GM12873 (cell line): ENCODE measurements around the gene MED20.
A peak's percentile ranks its signal among the peaks of the same experiment; 100 is the strongest.

Source experiments
- TF ChIP-seq, protein P1 (sequence below): IDR thresholded peaks from 2 replicates; pipeline ENCODE4 v1.5.1; 2012; ENCODE audit warnings: low read depth, mild to moderate bottlenecking, moderate library complexity, low read length, control low read depth; ENCODE audit not compliant: insufficient read depth; ENCODE audit errors: missing control alignments

Gene MED20

DNA sequence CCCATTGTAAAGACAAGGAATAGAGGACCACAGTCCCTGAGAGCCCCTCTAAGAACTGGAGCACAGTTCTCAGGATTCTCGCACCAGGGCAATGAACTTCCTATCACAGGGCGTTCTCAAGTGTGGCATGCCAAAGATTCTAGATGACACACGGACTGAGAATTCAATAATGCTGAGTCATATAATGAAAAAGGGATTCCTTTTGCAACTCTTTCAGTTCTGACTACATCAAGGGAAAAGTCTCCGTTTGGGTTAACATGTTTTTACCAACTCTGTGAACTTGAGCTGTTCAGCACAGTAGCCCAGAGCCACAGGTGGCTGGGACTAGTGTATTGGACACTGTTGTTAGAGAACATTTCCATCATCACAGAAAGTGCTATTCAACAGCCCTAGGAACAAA, 3.4 kb downstream of the MED20 start:
- TF ChIP-seq, protein P1, sequence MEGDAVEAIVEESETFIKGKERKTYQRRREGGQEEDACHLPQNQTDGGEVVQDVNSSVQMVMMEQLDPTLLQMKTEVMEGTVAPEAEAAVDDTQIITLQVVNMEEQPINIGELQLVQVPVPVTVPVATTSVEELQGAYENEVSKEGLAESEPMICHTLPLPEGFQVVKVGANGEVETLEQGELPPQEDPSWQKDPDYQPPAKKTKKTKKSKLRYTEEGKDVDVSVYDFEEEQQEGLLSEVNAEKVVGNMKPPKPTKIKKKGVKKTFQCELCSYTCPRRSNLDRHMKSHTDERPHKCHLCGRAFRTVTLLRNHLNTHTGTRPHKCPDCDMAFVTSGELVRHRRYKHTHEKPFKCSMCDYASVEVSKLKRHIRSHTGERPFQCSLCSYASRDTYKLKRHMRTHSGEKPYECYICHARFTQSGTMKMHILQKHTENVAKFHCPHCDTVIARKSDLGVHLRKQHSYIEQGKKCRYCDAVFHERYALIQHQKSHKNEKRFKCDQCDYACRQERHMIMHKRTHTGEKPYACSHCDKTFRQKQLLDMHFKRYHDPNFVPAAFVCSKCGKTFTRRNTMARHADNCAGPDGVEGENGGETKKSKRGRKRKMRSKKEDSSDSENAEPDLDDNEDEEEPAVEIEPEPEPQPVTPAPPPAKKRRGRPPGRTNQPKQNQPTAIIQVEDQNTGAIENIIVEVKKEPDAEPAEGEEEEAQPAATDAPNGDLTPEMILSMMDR, result no peak

DNA sequence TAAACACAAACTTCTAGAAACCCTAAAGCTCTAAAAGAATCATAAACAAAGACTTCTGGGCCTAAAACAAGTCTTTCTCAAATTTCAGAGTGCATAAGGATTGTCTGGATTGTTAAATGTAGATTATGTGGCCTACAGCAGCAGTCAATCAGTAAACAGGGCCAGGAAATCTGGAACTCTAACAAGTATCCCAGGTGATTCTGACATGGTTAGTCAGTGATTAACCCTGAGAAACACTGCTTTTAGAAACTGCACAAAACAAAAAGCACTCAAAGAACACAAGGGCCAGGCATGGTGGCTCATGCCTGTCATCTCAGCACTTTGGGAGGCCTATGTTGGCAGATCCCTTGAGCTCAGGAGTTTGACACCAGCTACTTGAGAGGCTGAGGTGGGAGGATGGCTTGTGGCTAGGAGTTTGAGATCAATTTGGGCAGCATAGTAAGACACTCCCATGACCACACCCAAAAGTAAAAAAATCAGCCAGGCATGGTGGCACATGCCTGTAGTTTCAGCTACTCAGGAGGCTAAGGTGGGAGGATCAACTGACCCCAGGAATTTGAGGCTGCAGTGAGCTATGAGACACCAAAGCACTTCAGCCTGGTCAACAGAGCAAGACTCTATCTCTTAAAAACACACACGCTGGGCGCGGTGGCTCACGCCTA, 5.9 kb downstream of the MED20 start:
- TF ChIP-seq, protein P1, result no peak

DNA sequence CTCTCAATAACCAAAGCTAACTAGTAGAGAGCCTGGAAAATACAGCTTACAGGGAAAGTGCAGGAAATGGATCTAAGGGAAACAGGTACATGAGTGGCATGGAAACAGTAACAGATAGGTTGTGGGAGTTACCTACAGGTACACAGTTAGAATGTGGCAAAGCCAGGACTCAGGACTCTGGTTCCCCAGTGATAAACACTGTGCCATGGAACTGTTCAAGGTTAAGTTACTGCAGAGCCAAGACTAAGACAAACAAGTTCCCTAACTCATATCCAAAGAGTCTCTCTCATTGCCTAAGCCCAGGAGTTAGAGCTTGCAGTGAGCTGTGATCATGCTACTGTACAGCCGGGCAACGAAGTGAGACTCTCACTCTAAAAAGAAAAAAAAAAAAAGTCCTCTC, 6.6 kb downstream of the MED20 start:
- TF ChIP-seq, protein P1, result no peak

DNA sequence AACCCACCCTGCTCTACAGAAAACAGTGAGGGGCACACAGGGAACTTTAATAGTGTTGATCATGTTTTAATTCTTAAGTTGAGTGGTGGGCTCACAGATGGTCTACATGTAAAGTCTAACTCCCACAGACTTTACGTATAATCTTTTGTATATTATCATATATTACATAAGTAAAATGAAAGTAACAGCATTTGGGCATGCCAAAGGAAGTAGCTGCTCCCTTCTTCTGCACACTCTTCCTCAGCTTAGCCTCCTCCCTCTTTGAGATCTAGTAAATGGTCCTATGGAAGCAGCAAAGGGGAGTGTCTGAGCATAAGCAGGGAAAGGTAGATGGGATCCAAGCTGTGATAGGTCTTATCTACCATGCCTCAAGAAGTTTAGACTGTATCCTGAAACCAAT, 11.2 kb downstream of the MED20 start:
- TF ChIP-seq, protein P1, result no peak

DNA sequence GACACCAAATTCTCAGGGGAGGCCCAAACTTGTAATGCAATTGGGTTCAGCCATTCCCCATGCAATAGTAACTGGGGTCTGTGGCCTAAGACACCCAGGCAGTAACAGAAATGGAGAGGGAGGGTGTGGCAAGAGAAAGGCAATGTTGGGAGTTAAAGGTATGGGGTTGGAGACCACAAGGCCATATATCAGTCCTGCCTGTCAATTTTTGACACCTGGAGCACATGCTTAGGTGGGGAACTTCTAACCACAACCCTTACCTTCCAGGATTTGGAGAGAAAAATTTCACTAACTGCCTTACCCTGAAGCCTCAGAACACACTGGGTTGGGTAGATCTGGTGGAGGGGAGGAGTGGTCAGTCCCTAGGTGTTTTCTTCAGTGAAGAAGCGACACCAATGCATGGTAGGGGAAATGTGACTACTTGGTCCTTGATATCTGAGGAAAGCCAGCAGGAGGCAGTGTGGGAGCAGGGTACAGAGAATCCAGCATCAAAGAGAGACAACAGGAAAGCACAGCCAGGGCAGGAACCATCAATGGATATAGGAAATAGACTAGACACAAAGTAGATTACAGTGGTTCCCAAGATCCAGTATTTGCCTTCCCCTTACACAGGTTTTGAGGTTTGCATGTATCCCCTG, 18.9 kb downstream of the MED20 start:
- TF ChIP-seq, protein P1, result peak; percentile 64

DNA sequence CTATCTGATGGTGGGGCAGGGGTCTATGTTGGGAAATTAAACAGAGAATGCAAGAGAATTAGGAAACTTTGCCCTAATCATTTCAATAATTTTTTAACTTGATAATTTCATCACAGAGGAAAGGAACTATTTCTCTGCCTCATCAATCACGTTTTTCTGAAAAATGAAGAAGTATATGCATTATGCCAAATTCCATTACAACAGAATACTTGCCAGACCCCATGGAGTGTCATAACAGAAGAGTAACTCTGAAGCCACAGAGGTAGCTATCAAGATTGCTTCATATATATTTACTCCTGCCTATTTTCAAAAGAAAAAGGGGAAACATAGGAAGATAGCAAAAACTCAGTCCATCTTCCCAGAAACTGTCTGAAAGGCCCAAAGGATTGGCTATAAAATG, 20.1 kb downstream of the MED20 start:
- TF ChIP-seq, protein P1, result no peak

DNA sequence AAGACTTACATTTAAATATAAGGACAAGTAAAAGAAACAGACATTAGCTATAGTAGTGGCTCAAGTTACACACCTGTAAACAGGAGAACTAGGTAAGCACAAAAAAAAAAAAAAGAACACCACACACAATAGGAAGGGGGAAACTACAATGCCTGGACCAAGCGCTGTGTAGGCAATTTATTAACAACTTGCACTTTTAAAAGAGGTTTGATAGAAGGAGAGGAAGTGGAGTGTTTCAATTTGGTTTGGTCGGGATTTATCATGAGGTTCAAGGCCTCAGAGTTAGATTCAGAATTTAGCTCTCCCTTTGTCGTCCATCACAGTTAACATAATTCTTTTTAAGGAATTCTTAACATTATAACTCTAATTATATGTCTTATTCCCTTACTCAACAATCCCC, 24.7 kb downstream of the MED20 start:
- TF ChIP-seq, protein P1, result no peak
